ENCODE data around the gene PLXNA4.
A peak's percentile ranks its signal among the peaks of the same experiment; 100 is the strongest.

Gene PLXNA4

DNA sequence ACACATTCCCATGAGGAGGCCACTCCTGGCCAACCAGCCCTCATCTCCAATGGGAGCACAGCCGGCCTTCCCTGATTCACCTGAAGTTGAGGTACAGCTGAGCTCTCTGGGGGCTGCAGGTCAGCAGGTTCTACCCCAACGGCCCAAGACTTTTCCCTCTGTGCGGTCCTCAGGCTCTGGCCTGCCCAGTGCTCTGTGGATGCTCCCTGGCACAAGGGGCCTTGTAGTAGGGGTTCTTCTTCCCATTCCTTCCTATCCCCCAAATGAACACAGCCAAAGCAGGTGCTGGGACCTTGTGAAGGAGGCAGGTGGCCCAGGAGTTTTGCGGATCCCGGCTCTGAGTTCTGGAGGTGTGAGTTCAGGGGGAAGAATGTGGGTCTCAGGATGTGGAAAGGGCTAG lies 72.2 kb downstream of the PLXNA4 start:
- Histone ChIP-seq H3K36me3 (ENCODE audit: control insufficient read depth, insufficient read depth, low read length) (no peaks in the 10 kb centered on the region), H3K18ac (ENCODE audit: low read length) (no peak overlapping the region), H3K79me1 (ENCODE audit: low read length) (no peaks in the 10 kb centered on the region), H3K79me2 (ENCODE audit: control insufficient read depth, insufficient read depth, low read length) (no peaks in the 10 kb centered on the region), H4K5ac (ENCODE audit: low read length) (no peak overlapping the region), H3K23ac (ENCODE audit: low read length) (no peak overlapping the region), H2BK15ac (replicated peaks; ENCODE audit: low read depth) (no peak overlapping the region), H2BK5ac (ENCODE audit: low read length) (no peak overlapping the region), H3K4me3 (ENCODE audit: low read length) (no peak overlapping the region), H2AK5ac (ENCODE audit: low read length) (no peak overlapping the region), H4K8ac (ENCODE audit: low read depth, low read length) (no peak overlapping the region), H3K56ac (ENCODE audit: low read length) (no peak overlapping the region), H3K4ac (ENCODE audit: low read depth, low read length) (no peak overlapping the region), H3K9ac (ENCODE audit: low read length) (no peak overlapping the region), H3K27ac (ENCODE audit: low read depth, low read length) (no peak overlapping the region), H3K4me2 (ENCODE audit: low read length) (no peak overlapping the region), H3K4me1 (ENCODE audit: control insufficient read depth, low read depth, low read length) (no peaks in the 10 kb centered on the region), H2BK120ac (ENCODE audit: low read depth, low read length) (no peak overlapping the region), H3K27me3 (ENCODE audit: insufficient read depth, low read length, poor library complexity) (no peaks in the 10 kb centered on the region)
- DNase-seq: no peak
- no CpG with 5 or more reads among the region's 5 CpGs for WGBS (ENCODE audit: extremely low coverage, insufficient coverage, low lambda C conversion rate)

DNA sequence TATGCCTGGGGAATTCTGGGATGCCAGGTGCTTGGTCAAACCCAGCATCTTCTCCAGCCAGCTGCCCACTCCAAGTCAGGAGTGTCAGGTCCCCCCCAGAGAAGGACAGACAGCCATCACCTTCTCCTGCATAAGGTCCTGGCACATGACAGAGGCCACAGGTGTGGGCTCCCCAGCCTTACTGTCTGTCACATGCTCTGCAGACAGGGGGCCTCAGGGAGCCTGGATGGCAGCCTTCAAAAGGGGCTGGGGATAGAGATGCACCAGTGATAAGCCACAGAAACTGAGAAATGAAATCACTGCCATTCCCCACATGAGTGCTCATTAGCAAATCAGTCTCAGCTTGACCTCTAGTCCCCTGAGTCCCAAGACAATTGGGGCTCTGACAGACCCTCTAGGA lies 72.9 kb downstream of the PLXNA4 start:
- no peak overlapping the region for H3K27ac ChIP-seq (ENCODE audit: low read depth, low read length)
- DNase-seq: peak; percentile 43
- no peak overlapping the region for H3K18ac ChIP-seq (ENCODE audit: low read length)
- no peaks in the 10 kb centered on the region for H3K36me3 ChIP-seq (ENCODE audit: control insufficient read depth, insufficient read depth, low read length)
- H3K9ac ChIP-seq (ENCODE audit: low read length): no peak overlapping the region
- no peak overlapping the region for H2AK5ac ChIP-seq (ENCODE audit: low read length)
- no peaks in the 10 kb centered on the region for H3K27me3 ChIP-seq (ENCODE audit: insufficient read depth, low read length, poor library complexity)
- no peak overlapping the region for H4K5ac ChIP-seq (ENCODE audit: low read length)
- H2BK15ac ChIP-seq (replicated peaks; ENCODE audit: low read depth): no peak overlapping the region
- H3K56ac ChIP-seq (ENCODE audit: low read length): no peak overlapping the region
- no peak overlapping the region for H2BK5ac ChIP-seq (ENCODE audit: low read length)
- H3K23ac ChIP-seq (ENCODE audit: low read length): no peak overlapping the region
- H3K4me3 ChIP-seq (ENCODE audit: low read length): no peak overlapping the region
- H3K79me2 ChIP-seq (ENCODE audit: control insufficient read depth, insufficient read depth, low read length): no peaks in the 10 kb centered on the region
- no peak overlapping the region for H2BK120ac ChIP-seq (ENCODE audit: low read depth, low read length)
- H4K8ac ChIP-seq (ENCODE audit: low read depth, low read length): no peak overlapping the region
- H3K4ac ChIP-seq (ENCODE audit: low read depth, low read length): no peak overlapping the region
- no peak overlapping the region for H3K4me2 ChIP-seq (ENCODE audit: low read length)
- no peaks in the 10 kb centered on the region for H3K79me1 ChIP-seq (ENCODE audit: low read length)
- H3K4me1 ChIP-seq (ENCODE audit: control insufficient read depth, low read depth, low read length): no peaks in the 10 kb centered on the region

DNA sequence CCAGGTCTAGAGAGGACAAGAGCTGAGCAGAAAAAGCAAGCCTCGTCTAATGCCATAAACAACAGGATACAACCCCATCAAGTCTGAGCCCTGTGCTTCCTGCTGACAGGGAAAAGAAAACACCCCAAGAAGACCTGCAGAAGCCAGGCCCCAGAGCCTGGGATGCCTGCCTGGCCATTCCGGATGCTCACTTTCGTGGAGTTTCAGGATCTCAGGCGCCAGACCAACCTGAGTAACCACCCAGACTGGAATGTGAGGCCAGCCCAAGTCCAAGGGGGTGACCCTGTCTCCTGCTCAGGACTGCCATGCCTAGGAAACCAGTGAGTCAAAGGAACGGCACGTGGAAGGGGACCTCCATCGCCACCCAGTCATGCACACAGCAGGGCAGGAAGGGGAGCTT lies 74.3 kb downstream of the PLXNA4 start:
- no peak overlapping the region for H2AK5ac ChIP-seq (ENCODE audit: low read length)

DNA sequence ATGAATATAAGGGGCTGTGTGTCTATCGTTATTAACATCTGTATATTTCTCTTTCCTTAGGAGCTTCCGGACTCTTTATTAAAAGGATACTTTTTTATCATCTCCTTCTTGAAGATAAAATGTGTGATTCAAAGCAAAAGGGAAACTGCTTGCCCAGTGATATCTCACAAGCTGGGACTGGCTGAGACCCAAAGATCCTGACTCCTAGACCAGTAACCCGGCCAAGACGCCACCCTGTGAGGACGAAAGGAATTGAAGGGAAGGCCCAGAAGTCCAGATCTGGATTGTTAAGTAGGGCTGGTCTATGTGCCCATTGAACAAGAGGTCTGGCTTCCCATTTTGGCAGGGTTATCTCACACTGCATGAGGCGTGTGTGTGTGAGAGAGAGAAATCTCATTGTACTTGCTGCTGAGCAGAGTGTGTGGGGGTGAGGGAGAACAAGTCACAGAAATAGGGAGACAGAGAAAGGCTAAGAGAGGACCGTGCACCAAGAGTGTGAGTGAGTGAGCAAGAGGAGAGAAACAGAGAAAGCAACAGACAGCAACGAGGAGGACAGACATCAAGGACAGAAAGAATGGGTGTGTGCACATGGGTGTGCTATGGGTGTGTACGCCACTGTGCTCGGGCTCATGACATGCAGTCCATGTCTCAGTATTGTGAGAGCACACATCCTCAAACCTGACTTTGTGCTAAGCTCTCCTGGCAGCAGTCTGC lies 75.4 kb downstream of the PLXNA4 start:
- H2BK15ac ChIP-seq (replicated peaks; ENCODE audit: low read depth): no peak overlapping the region
- H3K4ac ChIP-seq (ENCODE audit: low read depth, low read length): no peak overlapping the region
- H3K79me1 ChIP-seq (ENCODE audit: low read length): no peaks in the 10 kb centered on the region
- H3K79me2 ChIP-seq (ENCODE audit: control insufficient read depth, insufficient read depth, low read length): no peaks in the 10 kb centered on the region
- no peak overlapping the region for H3K23ac ChIP-seq (ENCODE audit: low read length)
- no peak overlapping the region for H3K4me2 ChIP-seq (ENCODE audit: low read length)
- H3K27ac ChIP-seq (ENCODE audit: low read depth, low read length): no peak overlapping the region
- H2BK5ac ChIP-seq (ENCODE audit: low read length): no peak overlapping the region
- no peaks in the 10 kb centered on the region for H3K27me3 ChIP-seq (ENCODE audit: insufficient read depth, low read length, poor library complexity)
- H3K4me1 ChIP-seq (ENCODE audit: control insufficient read depth, low read depth, low read length): no peaks in the 10 kb centered on the region
- H2AK5ac ChIP-seq (ENCODE audit: low read length): no peak overlapping the region
- no peak overlapping the region for H3K18ac ChIP-seq (ENCODE audit: low read length)
- no CpG with 5 or more reads among the region's 10 CpGs for WGBS (ENCODE audit: extremely low coverage, insufficient coverage, low lambda C conversion rate)
- H3K36me3 ChIP-seq (ENCODE audit: control insufficient read depth, insufficient read depth, low read length): no peaks in the 10 kb centered on the region
- no peak overlapping the region for H4K8ac ChIP-seq (ENCODE audit: low read depth, low read length)
- H4K5ac ChIP-seq (ENCODE audit: low read length): no peak overlapping the region
- DNase-seq: peak; percentile 67
- H3K4me3 ChIP-seq (ENCODE audit: low read length): no peak overlapping the region
- H2BK120ac ChIP-seq (ENCODE audit: low read depth, low read length): no peak overlapping the region
- peak overlapping the region; percentile 0 for H3K56ac ChIP-seq (ENCODE audit: low read length)
- no peak overlapping the region for H3K9ac ChIP-seq (ENCODE audit: low read length)

More for the DNA sequence above, 74.3 kb downstream of the PLXNA4 start:
- Histone ChIP-seq H3K23ac (ENCODE audit: low read length) (no peak overlapping the region), H3K27ac (ENCODE audit: low read depth, low read length) (no peak overlapping the region), H3K18ac (ENCODE audit: low read length) (no peak overlapping the region), H3K79me1 (ENCODE audit: low read length) (no peaks in the 10 kb centered on the region), H3K4me1 (ENCODE audit: control insufficient read depth, low read depth, low read length) (no peaks in the 10 kb centered on the region), H3K56ac (ENCODE audit: low read length) (no peak overlapping the region), H3K9ac (ENCODE audit: low read length) (no peak overlapping the region), H3K27me3 (ENCODE audit: insufficient read depth, low read length, poor library complexity) (no peaks in the 10 kb centered on the region), H3K4me2 (ENCODE audit: low read length) (no peak overlapping the region), H4K5ac (ENCODE audit: low read length) (no peak overlapping the region), H2BK15ac (replicated peaks; ENCODE audit: low read depth) (no peak overlapping the region), H4K8ac (ENCODE audit: low read depth, low read length) (no peak overlapping the region), H2BK5ac (ENCODE audit: low read length) (no peak overlapping the region), H2BK120ac (ENCODE audit: low read depth, low read length) (no peak overlapping the region), H3K79me2 (ENCODE audit: control insufficient read depth, insufficient read depth, low read length) (no peaks in the 10 kb centered on the region), H3K4me3 (ENCODE audit: low read length) (no peak overlapping the region), H3K36me3 (ENCODE audit: control insufficient read depth, insufficient read depth, low read length) (no peaks in the 10 kb centered on the region), H3K4ac (ENCODE audit: low read depth, low read length) (no peak overlapping the region)
- DNase-seq: no peak
- no CpG with 5 or more reads among the region's 7 CpGs for WGBS (ENCODE audit: extremely low coverage, insufficient coverage, low lambda C conversion rate)

DNA sequence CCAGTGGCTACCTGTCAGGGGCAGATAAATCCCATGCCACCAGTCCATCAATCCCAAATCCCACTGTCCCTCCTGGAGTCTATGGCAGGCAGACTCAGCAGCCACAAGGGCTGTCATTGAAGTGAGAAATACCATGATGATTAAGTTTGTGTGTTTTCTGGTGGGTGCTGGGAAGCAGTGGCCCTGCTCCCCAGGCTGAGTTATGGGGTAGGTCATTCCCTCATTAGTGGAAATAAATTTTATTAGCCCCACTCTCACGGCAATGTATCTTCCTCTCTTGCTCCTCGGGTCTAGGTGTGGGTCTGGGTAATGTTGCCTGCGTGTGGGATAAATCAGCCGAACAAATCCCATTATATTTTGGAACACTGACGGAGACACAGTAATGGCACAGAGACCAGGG lies 76.8 kb downstream of the PLXNA4 start:
- Histone ChIP-seq H3K27ac (ENCODE audit: low read depth, low read length) (no peak overlapping the region), H3K18ac (ENCODE audit: low read length) (no peak overlapping the region), H3K79me2 (ENCODE audit: control insufficient read depth, insufficient read depth, low read length) (no peaks in the 10 kb centered on the region), H2BK120ac (ENCODE audit: low read depth, low read length) (no peak overlapping the region), H4K8ac (ENCODE audit: low read depth, low read length) (no peak overlapping the region), H3K4me1 (ENCODE audit: control insufficient read depth, low read depth, low read length) (no peaks in the 10 kb centered on the region), H3K4ac (ENCODE audit: low read depth, low read length) (no peak overlapping the region), H3K79me1 (ENCODE audit: low read length) (no peaks in the 10 kb centered on the region), H3K4me3 (ENCODE audit: low read length) (no peak overlapping the region), H3K36me3 (ENCODE audit: control insufficient read depth, insufficient read depth, low read length) (no peaks in the 10 kb centered on the region), H4K5ac (ENCODE audit: low read length) (no peak overlapping the region), H3K56ac (ENCODE audit: low read length) (no peak overlapping the region), H2AK5ac (ENCODE audit: low read length) (no peak overlapping the region), H3K4me2 (ENCODE audit: low read length) (no peak overlapping the region), H3K23ac (ENCODE audit: low read length) (no peak overlapping the region), H2BK15ac (replicated peaks; ENCODE audit: low read depth) (no peak overlapping the region), H3K9ac (ENCODE audit: low read length) (no peak overlapping the region), H3K27me3 (ENCODE audit: insufficient read depth, low read length, poor library complexity) (no peaks in the 10 kb centered on the region), H2BK5ac (ENCODE audit: low read length) (no peak overlapping the region)
- WGBS (ENCODE audit: extremely low coverage, insufficient coverage, low lambda C conversion rate): no CpG with 5 or more reads among the region's 5 CpGs
- DNase-seq: no peak

DNA sequence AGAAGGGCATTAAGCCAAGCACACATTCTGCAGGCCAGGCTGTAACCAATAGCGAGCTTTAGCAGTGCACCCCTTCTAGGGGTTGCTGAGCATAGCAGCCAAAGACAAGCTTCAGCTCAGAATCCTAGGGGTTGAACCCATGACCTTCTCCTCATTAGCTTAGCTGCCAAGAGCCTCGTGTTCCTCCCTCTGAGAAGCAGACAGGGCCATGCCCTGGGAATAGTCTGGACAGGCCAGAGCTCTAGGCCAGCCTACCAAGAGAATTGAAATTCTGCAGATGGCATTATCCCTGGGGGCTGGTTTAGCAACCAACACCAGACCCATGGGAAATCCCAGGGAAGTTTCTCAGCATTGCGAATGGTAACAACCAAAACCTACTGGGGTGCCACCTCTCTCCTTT lies 77.2 kb downstream of the PLXNA4 start:
- Histone ChIP-seq H3K4ac (ENCODE audit: low read depth, low read length) (no peak overlapping the region), H3K9ac (ENCODE audit: low read length) (no peak overlapping the region), H2BK5ac (ENCODE audit: low read length) (no peak overlapping the region), H2BK120ac (ENCODE audit: low read depth, low read length) (no peak overlapping the region), H2BK15ac (replicated peaks; ENCODE audit: low read depth) (no peak overlapping the region), H3K79me2 (ENCODE audit: control insufficient read depth, insufficient read depth, low read length) (no peaks in the 10 kb centered on the region), H3K79me1 (ENCODE audit: low read length) (no peaks in the 10 kb centered on the region), H2AK5ac (ENCODE audit: low read length) (no peak overlapping the region), H3K56ac (ENCODE audit: low read length) (no peak overlapping the region), H3K27ac (ENCODE audit: low read depth, low read length) (no peak overlapping the region), H3K4me2 (ENCODE audit: low read length) (no peak overlapping the region), H3K18ac (ENCODE audit: low read length) (no peak overlapping the region), H4K8ac (ENCODE audit: low read depth, low read length) (no peak overlapping the region), H3K4me3 (ENCODE audit: low read length) (no peak overlapping the region), H4K5ac (ENCODE audit: low read length) (no peak overlapping the region), H3K27me3 (ENCODE audit: insufficient read depth, low read length, poor library complexity) (no peaks in the 10 kb centered on the region), H3K36me3 (ENCODE audit: control insufficient read depth, insufficient read depth, low read length) (no peaks in the 10 kb centered on the region), H3K4me1 (ENCODE audit: control insufficient read depth, low read depth, low read length) (no peaks in the 10 kb centered on the region), H3K23ac (ENCODE audit: low read length) (no peak overlapping the region)
- no peak for DNase-seq
- no CpG with 5 or more reads among the region's 3 CpGs for WGBS (ENCODE audit: extremely low coverage, insufficient coverage, low lambda C conversion rate)
